ENCODE measurements around the gene CEP250.

DNA sequence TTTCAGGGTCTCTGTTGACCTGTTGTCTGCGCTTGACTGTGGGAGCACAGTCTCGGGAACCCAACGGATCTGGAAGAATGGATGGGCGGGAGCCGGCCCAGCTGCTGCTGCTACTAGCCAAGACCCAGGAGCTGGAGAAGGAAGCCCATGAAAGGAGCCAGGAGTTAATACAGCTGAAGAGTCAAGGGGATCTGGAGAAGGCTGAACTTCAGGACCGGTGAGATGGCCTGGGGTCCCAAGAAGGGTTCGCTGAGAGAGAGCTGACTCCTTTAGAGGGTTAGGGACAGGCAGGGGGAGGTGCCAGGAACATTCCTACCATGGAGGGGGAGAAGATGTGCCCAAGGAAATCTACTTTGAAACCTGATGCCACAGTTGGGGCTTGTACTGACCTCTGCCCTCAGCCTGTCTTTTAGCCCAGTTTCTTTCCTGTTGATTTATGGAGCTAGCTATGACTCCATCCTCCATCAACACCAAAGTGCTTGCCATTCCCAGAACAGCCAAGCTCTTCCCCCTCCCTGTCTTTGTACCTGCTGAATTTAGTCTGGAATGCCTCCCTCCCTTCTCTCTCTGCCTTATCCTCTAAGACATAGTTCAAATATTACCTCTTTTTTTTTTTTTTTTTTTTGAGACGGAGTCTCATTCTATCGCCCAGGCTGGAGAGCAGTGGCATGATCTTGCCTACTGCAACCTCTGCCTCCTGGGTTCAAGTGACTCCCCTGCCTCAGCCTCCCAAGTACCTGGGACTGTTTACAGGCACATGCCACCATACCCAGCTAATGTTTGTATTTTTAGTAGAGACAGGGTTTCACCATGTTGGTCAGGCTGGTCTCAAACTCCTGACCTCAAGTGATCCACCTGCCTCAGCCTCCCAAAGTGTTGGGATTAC lies 12.2 kb downstream of the CEP250 start:
- TF ChIP-seq, protein P1, sequence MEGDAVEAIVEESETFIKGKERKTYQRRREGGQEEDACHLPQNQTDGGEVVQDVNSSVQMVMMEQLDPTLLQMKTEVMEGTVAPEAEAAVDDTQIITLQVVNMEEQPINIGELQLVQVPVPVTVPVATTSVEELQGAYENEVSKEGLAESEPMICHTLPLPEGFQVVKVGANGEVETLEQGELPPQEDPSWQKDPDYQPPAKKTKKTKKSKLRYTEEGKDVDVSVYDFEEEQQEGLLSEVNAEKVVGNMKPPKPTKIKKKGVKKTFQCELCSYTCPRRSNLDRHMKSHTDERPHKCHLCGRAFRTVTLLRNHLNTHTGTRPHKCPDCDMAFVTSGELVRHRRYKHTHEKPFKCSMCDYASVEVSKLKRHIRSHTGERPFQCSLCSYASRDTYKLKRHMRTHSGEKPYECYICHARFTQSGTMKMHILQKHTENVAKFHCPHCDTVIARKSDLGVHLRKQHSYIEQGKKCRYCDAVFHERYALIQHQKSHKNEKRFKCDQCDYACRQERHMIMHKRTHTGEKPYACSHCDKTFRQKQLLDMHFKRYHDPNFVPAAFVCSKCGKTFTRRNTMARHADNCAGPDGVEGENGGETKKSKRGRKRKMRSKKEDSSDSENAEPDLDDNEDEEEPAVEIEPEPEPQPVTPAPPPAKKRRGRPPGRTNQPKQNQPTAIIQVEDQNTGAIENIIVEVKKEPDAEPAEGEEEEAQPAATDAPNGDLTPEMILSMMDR (conservative IDR thresholded peaks at IDR 0.05; ENCODE audit: low read depth, low read length): no peak
- TF ChIP-seq MAFK (IDR thresholded peaks at IDR 0.05; ENCODE audit: low read depth, low read length) (no peak), SMC3 (IDR thresholded peaks at IDR 0.05; ENCODE audit: low read depth, low read length) (no peak), POLR2A (IDR thresholded peaks at IDR 0.05; ENCODE audit: low read depth, low read length) (no peak), RAD21 (IDR thresholded peaks at IDR 0.05; ENCODE audit: low read length) (no peak), FOS (IDR thresholded peaks at IDR 0.05; ENCODE audit: low read depth, low read length) (no peak), NFE2L2 (IDR thresholded peaks at IDR 0.05; ENCODE audit: low read depth, low read length) (no peak), MXI1 (IDR thresholded peaks at IDR 0.05; ENCODE audit: borderline replicate concordance, low read depth, low read length) (no peak)
